Measurements from ENCODE around the gene PFKL.

DNA sequence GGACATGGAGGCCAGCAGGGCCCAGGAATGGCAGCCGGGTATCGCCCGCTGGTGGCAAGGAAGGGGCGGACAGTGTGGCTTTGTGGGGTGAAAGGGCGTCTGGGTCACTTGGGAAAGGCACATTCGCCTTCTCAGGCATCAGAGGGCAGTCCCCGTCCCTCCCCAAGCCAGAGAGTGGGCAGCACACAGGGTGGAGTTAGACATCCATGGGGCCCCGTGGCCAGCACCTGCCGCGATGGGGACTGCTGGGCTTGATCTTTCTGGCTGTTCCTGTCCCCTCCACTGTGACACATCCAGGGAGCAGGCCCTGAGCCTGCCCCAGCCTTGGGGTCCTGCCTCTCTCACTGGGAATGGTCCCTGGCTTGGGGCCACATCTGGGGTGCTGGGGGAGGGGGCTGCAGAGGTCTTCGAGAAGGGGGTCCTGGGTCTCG lies 49.6 kb downstream of the PFKL start:
- TF ChIP-seq EZH2phosphoT487 (IDR thresholded peaks at IDR 0.05; ENCODE audit: insufficient read depth, low read depth) (no peak), EZH2 (IDR thresholded peaks at IDR 0.05; ENCODE audit: insufficient read depth, poor library complexity, severe bottlenecking) (no peak)
